ENCODE data around the gene EGLN3.

The EGLN3 gene

GRCh38 chr14:33987565-33988080, 36.7 kb upstream of the EGLN3 start:
- TF ChIP-seq TOX (CRISPR knock-in tag; IDR thresholded peaks at IDR 0.05; ENCODE audit: borderline replicate concordance) (no peak), ZNF565 (CRISPR knock-in tag; conservative IDR thresholded peaks at IDR 0.05; ENCODE audit: low read depth) (no peak), CREB5 (CRISPR knock-in tag; IDR thresholded peaks at IDR 0.05; ENCODE audit: low read depth) (no peak), ISL1 (CRISPR knock-in tag; IDR thresholded peaks at IDR 0.05) (no peak), PPARA (CRISPR knock-in tag; IDR thresholded peaks at IDR 0.05; ENCODE audit: borderline replicate concordance) (no peak), TSHZ2 (CRISPR knock-in tag; IDR thresholded peaks at IDR 0.05) (no peak), ZFP30 (CRISPR knock-in tag; IDR thresholded peaks at IDR 0.05) (no peak), ARNTL (CRISPR knock-in tag; IDR thresholded peaks at IDR 0.05; ENCODE audit: borderline replicate concordance, low read depth) (no peak)
- ATAC-seq, result no peak

- no peak for TF ChIP-seq CREB5 (CRISPR knock-in tag; IDR thresholded peaks at IDR 0.05; ENCODE audit: low read depth)
- no peak for TF ChIP-seq PATZ1 (CRISPR knock-in tag; IDR thresholded peaks at IDR 0.05; ENCODE audit: borderline replicate concordance)
- peak; percentile 93 for ATAC-seq
These were observed 35.9 kb upstream of the EGLN3 start for GRCh38 chr14:33986804-33987203.

GRCh38 chr14:33985242-33985641, 34.4 kb upstream of the EGLN3 start:
- ATAC-seq, result no peak
- TF ChIP-seq ZNF565 (CRISPR knock-in tag; conservative IDR thresholded peaks at IDR 0.05; ENCODE audit: low read depth) (no peak), GLIS3 (CRISPR knock-in tag; IDR thresholded peaks at IDR 0.05) (no peak), ZFP3 (CRISPR knock-in tag; IDR thresholded peaks at IDR 0.05) (no peak), SNAI2 (CRISPR knock-in tag; IDR thresholded peaks at IDR 0.05) (no peak), ESRRG (CRISPR knock-in tag; IDR thresholded peaks at IDR 0.05) (no peak), OSR1 (CRISPR knock-in tag; IDR thresholded peaks at IDR 0.05) (no peak), ARNTL (CRISPR knock-in tag; IDR thresholded peaks at IDR 0.05; ENCODE audit: borderline replicate concordance, low read depth) (no peak), CREB5 (CRISPR knock-in tag; IDR thresholded peaks at IDR 0.05; ENCODE audit: low read depth) (no peak), ZFP30 (CRISPR knock-in tag; IDR thresholded peaks at IDR 0.05) (no peak), ISL1 (CRISPR knock-in tag; IDR thresholded peaks at IDR 0.05) (no peak), TSHZ2 (CRISPR knock-in tag; IDR thresholded peaks at IDR 0.05) (no peak), PATZ1 (CRISPR knock-in tag; IDR thresholded peaks at IDR 0.05; ENCODE audit: borderline replicate concordance) (no peak), PPARA (CRISPR knock-in tag; IDR thresholded peaks at IDR 0.05; ENCODE audit: borderline replicate concordance) (no peak), POU6F1 (CRISPR knock-in tag; IDR thresholded peaks at IDR 0.05; ENCODE audit: borderline replicate concordance, low read depth) (no peak)
